WERI-Rb-1 (cell line): ENCODE measurements around the gene CCDC12.

Experiments
- DNase-seq: peaks from one replicate; pipeline ENCODE4 v3.0.0-alpha.2; 2020
- H3K27ac ChIP-seq: fragments of 250-450 bp; sonication (Bioruptor Pico); 2 replicates; pipeline ENCODE4 v1.5.1; 2020; ENCODE audit warnings: mild to moderate bottlenecking, moderate library complexity
- H3K27me3 ChIP-seq: fragments of 250-450 bp; sonication (Bioruptor Pico); 2 replicates; pipeline ENCODE4 v1.5.1; 2021; ENCODE audit warnings: mild to moderate bottlenecking, low read depth, moderate library complexity; ENCODE audit not compliant: insufficient read depth, severe bottlenecking
- H3K36me3 ChIP-seq: fragments of 250-450 bp; sonication (Bioruptor Pico); 2 replicates; pipeline ENCODE4 v1.5.1; 2020; ENCODE audit warnings: mild to moderate bottlenecking, moderate library complexity
- H3K4me3 ChIP-seq: 2 replicates; pipeline ENCODE4 v1.5.1; 2011; ENCODE audit warnings: low read depth, mild to moderate bottlenecking, control low read depth, low read length
- H3K9me3 ChIP-seq: fragments of 250-450 bp; sonication (Bioruptor Pico); 2 replicates; pipeline ENCODE4 v1.5.1; 2021; ENCODE audit warnings: mild to moderate bottlenecking, moderate library complexity; ENCODE audit not compliant: severe bottlenecking
- TF ChIP-seq, protein P1 (sequence below): IDR thresholded peaks from 2 replicates; pipeline ENCODE4 v1.5.1; 2011; ENCODE audit warnings: low read depth, mild to moderate bottlenecking, control low read depth, inconsistent platforms, low read length

CCDC12 gene

DNA sequence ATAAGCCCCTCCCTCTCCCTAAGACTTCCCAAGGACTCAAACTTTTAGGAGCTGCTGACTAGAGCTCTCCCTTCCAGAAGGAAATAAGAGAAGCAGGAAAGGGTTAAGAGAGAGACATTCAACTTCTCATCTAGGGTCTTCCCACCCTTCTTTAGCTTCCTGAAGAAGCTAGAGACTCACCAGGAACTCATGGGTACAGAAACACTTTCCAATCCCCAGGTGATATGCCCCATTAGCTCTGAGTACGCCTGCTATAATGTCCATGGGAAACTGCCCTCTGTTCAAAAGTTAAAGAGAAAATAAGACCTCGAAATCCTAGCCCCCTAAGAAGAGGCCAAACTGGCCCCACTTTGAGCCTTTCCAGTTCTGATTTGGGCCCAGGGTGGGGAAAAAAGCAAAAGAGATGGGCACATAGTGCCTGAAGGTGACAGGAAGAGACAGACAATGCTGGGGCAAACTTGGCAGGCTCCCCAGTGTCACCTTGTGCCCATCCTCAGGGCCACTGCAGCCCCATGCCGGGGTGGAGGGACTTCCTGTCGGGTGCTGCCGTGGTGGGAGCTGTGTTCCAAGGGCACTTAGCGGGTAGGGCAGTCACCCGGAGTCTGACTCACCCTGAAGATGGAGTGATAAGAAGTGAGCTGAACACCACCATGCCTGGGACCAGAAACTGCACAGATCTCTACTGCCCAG, 29.5 kb downstream of the CCDC12 start:
- peak overlapping the region; percentile 91; the same call in 1 of the 2 replicates for H3K27ac ChIP-seq
- peaks cover 25% of the 10 kb centered on the region for H3K36me3 ChIP-seq
- TF ChIP-seq, protein P1, sequence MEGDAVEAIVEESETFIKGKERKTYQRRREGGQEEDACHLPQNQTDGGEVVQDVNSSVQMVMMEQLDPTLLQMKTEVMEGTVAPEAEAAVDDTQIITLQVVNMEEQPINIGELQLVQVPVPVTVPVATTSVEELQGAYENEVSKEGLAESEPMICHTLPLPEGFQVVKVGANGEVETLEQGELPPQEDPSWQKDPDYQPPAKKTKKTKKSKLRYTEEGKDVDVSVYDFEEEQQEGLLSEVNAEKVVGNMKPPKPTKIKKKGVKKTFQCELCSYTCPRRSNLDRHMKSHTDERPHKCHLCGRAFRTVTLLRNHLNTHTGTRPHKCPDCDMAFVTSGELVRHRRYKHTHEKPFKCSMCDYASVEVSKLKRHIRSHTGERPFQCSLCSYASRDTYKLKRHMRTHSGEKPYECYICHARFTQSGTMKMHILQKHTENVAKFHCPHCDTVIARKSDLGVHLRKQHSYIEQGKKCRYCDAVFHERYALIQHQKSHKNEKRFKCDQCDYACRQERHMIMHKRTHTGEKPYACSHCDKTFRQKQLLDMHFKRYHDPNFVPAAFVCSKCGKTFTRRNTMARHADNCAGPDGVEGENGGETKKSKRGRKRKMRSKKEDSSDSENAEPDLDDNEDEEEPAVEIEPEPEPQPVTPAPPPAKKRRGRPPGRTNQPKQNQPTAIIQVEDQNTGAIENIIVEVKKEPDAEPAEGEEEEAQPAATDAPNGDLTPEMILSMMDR: no peak
- no peaks in the 10 kb centered on the region for H3K27me3 ChIP-seq
- no peak overlapping the region for H3K4me3 ChIP-seq
- no peak for DNase-seq
- H3K9me3 ChIP-seq: no peaks in the 10 kb centered on the region

DNA sequence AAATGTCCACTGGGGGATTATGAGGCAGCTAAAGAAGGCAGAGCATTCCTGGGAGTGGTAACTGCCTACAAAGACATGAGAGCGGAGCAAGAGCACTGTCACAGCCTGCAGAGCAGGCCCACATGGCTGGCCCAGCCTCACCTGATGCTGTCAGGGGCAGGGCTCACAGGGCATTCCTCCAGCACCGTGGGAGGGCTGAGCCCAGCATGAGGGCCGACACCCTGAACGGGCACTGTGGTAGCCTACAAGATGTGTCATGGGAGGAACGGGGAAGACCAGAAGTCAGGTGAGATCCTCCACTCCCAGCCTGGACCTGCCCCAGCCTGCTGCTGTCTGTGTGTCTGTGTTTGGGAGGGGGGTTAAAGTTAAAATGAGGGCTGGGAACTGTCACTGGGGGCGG, 30.1 kb downstream of the CCDC12 start:
- H3K27ac ChIP-seq: no peak overlapping the region
- TF ChIP-seq, protein P1: no peak

DNA sequence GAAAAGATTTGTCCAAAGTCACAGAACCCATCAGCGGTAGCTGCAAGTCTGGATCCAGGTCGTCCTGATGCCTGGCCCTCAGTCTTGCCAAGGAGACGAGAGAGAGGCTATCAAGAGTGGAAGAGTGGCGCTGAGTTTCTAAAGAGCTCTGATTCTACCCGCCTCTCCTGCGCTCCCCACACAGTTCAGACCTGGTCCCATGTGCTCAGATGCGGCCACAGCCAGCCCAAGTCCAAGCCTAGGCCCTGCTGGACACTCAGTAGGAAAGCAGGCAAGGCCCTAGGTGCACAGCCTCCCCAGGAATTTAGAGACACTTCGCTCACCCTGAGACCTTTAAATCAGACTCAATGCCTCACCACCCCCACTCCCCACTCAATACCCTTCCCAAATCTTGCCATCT, 32.4 kb downstream of the CCDC12 start:
- no peak overlapping the region for H3K27ac ChIP-seq
- TF ChIP-seq, protein P1: no peak
- no peak for DNase-seq

More for the DNA sequence above, 30.1 kb downstream of the CCDC12 start:
- Histone ChIP-seq H3K9me3 (no peaks in the 10 kb centered on the region), H3K27me3 (no peaks in the 10 kb centered on the region), H3K36me3 (peaks cover 25% of the 10 kb centered on the region), H3K4me3 (no peak overlapping the region)
- no peak for DNase-seq

GRCh38 chr3:46943237-46944187, 33.0 kb downstream of the CCDC12 start:
- DNase-seq: no peak
- no peaks in the 10 kb centered on the region for H3K9me3 ChIP-seq
- H3K27ac ChIP-seq: no peak overlapping the region
- H3K4me3 ChIP-seq: no peak overlapping the region
- TF ChIP-seq, protein P1: no peak
- peaks cover 39% of the 10 kb centered on the region for H3K36me3 ChIP-seq
- H3K27me3 ChIP-seq: no peaks in the 10 kb centered on the region

More for the DNA sequence above, 32.4 kb downstream of the CCDC12 start:
- Histone ChIP-seq H3K27me3 (no peaks in the 10 kb centered on the region), H3K9me3 (no peaks in the 10 kb centered on the region), H3K36me3 (peaks cover 35% of the 10 kb centered on the region), H3K4me3 (no peak overlapping the region)

GRCh38 chr3:46942481-46943236, 33.9 kb downstream of the CCDC12 start:
- DNase-seq: no peak
- Histone ChIP-seq H3K36me3 (peaks cover 43% of the 10 kb centered on the region), H3K27me3 (no peaks in the 10 kb centered on the region), H3K9me3 (no peaks in the 10 kb centered on the region), H3K4me3 (no peak overlapping the region), H3K27ac (no peak overlapping the region)
- TF ChIP-seq, protein P1: no peak
